HG03378 (cell line): ENCODE results near the gene TRPM1.
A peak's percentile ranks its signal among the peaks of the same experiment; 100 is the strongest.

Source experiments
- ATAC-seq: cut with Tn5 transposase; IDR thresholded peaks from one replicate; pipeline ENCODE4 v1.9.1; 2021; ENCODE audit warnings: mild to moderate bottlenecking, moderate library complexity; ENCODE audit not compliant: unreplicated experiment

Gene TRPM1

DNA sequence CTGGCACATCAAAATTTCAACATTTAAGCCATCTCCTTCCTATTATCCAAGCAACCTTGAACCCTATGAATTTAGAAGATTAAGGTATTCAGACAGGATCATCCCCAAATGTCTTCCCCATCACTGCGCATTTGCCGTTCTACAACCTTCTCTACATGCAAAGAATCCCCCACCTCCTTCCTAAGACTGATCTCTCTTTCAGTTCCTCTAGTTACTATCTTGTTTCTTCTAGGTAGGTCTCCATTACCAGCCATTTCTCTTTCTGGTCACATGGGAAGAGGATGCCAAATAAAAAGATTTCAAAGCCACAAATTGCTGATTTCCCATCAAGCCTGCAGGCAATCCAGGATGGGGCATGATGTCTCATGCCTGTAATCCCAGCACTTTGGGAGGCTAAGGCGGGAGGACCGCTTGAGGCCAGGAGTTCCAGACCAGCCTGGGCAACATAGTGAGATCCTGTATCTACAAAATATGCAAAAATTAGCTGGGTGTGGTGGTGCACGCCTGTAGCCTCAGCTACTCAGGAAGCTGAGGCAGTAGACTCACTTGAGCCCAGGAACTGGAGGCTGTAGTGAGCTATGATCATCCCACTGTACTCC is 80.4 kb downstream of the TRPM1 start:
- no peak for ATAC-seq

DNA sequence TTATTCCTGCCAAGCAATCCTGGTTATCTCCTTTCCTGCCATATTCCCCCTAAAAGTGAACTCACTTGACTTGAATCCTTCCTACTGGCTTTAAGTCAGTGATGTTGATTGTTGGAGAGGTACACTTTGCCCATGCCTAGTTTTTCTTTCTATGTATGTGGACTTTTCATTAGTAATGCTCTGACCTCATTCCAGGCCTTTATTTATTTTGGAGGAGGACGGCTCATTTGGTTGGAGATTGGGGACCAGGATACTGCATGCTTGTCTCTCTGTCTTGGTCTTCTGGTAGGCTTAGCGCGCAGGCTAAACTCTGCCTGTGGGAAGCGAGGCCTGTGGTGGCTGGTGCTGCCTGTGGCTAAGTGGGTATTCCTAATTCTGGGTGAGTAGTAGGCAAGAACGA is 81.0 kb downstream of the TRPM1 start:
- ATAC-seq = no peak

GRCh38 chr15:31019986-31020385 is 81.5 kb downstream of the TRPM1 start:
- no peak for ATAC-seq

DNA sequence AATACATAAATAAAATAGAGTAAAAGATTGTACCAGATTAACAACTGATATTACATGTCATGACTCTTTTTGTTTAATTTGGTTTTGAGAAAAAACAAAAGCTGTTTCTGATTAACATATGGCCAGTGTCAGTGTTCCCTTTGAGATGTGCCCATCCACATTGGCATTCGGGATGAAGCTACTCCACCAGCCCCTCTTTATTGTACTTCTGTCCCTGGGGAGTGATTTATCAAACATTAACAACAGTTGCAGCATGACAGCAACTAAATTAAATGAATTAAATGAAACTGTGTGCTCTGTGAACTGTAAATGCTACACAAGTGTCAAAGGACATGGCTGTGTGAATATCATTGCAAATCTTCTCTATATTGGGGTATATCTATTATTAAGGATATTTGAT is 84.2 kb downstream of the TRPM1 start:
- no peak for ATAC-seq

- ATAC-seq = no peak
Measured at GRCh38 chr15:31016446-31016915, 85.0 kb downstream of the TRPM1 start.

- ATAC-seq = no peak
Measured at GRCh38 chr15:31014608-31014925, 87.0 kb downstream of the TRPM1 start.

DNA sequence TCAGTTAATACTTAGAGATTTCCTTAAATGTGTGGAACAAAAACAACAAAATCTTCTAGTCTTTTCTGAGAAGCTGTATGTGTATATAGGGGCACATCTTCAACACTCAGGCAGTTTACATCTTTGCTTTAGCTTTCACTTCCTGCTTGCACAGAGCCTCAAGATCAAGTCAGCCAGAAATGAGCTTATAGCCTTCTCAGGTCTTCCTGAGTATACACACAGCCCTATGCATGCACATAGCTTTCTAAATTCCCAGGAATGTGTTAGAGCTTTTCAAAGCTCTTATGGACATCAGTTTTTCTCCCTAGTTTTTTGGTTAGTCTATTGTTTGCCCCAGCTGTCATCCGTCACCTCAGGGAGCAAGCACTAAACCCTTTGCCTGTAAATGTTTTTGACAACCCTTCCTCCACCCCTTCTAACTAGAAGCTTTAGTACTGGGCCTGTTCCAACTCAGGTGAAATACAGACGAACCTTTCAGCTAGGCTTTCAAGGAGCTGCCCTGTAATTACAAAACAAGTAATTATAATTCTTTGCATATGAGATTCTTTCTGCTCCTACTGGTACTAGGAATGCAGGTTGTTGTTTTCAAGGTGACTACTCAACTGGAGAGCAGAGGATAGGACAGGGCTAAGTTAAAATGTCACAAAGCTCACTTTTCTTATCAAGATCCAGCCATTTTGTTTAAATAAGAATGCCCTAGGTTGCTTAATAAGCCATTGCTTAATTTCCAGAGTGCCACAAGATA is 87.5 kb downstream of the TRPM1 start:
- ATAC-seq = peak; percentile 87

DNA sequence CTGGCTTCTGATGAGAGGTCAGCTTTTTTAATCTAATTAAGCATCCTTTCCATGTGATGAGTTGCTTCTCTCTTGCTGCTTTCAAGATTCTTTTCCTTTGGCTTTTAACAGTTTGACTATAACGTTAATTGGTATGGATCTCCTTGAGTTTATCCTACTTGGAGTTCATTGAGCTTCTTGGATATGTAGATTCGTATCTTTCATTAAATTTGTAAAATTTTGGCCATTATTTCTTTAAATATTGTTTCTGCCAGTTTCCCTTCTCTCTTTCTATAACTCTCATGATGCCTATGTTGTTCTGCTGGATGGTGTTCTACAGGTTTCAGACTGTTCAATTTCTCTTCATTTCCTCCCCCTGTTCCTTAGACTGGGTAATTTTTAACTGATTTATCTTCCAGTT is 89.1 kb downstream of the TRPM1 start:
- ATAC-seq = no peak

DNA sequence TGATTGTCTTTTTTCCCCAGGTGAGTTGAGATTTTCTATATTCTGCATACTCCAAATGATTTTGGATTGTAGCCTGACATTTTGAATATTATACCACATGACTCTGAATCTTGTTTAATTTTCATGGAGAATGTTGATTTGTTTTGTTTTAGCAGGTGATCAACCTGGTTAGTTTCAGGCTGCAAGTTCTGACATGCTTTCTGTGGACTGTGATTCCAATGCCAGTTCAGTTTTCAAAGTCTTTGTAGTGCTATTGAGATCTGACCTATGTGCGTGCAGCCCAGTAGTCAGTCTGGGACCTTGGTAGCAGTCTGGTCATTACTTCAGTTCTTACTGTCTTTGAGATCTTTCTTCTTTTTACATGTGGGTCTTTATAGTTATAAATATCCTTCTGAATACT is 91.5 kb downstream of the TRPM1 start:
- ATAC-seq = no peak

DNA sequence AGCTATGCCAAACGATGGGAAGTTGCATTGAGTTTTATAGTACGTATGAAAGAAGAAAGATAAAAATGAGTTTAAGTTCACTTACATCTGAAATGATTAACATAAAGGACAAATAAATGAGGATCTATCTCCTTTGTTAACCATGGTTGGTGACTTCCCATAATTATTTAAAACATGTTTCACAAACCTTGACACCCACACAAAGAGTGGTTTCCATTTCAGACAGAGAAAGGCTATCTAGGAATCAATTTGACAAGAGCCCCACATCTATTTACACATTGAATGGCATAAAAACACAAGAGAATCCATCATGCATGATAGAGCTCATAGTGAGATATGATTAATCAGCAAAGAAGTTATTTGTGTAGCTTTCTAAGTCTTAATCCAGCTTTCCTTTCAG is 95.9 kb downstream of the TRPM1 start:
- no peak for ATAC-seq

DNA sequence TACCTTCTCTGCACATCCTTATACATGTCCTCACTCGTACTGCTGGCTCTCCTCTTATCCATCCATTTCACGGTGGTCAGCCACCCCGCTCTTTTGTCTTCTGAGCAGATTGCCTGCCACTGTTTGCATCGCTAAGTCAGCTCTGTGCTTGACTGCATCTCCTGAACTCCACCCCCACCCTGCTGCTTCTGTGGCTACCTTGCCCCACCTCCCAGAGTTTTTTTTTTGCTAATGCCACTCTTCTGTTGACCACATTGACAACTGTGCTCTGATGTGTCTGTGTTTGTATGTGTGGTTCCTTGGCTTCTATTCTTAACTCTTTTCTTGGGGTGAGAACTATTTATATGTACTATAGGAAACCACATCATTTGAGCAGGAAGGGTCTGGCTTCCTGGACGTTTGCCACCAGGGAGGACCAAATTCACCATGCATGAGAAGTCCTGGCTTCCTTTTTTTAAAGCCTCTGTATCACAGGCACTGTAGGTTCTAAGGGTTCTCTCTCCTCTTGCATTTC is 97.2 kb downstream of the TRPM1 start:
- peak; percentile 83 for ATAC-seq

- ATAC-seq = no peak
Measured at GRCh38 chr15:31001702-31002101, 99.8 kb downstream of the TRPM1 start.

DNA sequence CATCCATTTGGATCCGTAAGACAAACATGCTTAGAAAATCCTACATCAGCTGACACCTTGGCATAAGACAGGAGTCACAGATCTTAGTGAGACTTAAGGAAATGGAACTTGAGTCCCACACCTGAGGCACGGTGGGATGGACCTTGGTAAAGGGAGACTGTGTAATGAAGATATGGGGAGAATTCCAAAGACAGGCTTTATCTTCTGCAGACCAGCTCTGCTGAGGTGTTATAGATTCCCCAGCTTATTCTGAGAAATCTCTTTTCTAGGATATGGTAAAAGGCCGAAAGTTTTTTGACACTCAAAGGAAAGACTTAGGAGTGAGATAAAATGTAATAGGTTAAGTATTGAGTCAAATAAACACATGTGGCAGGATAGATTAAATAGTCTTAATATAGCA is 101.8 kb downstream of the TRPM1 start:
- ATAC-seq = no peak

DNA sequence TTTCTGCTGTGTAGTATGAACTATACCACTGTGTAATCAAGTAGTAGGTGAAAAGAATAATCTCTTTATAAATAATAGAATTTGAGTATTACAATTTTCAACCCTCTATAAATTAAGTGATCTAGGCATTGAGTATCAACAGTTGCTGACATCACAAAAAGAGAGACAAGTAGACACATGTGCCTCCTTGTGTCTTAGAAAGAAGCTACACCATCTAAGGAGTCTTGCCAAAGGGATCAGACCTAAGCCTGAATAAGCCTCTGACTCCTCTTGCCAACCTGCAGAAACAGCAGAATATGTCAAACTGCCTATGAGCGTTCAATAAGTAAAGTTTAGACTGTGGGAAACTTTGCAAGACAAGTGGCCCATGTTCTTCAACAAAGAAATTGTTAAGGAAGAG is 104.3 kb downstream of the TRPM1 start:
- ATAC-seq = no peak

DNA sequence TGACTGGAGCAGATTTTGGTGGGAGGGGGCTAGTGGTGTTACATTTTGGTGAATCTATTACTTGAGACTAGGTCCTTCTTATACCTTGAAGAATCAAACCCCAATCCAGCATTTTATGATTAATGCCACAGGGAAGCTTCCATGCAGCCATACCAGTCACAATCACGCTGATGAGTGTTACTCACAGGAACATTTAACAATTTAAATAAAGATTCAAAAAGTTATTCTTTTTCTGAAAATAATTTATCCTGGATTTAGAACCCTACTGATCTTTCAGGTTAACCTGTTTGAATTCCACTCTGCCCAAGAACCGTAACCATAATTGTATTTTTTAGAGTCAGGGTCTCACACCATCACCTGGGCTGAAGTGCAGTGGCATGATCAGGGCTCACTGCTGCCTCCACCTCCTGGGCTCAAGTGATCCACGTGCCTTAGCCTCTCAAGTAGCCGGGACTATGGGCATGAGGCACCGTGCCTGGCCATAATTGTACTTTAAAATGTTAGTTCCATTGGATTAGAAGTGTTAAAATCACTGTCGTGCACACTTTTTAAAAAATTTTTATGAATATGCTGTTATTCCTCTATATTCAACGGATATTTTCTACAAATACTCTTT is 109.2 kb downstream of the TRPM1 start:
- no peak for ATAC-seq

GRCh38 chr15:30991255-30992235 is 110.0 kb downstream of the TRPM1 start, which contains the start of gene MTMR10:
Gene MTMR10, minus strand, starts transcription at chr15:30991628. Its CDS starts 122 bp downstream, at chr15:30991506.
- ATAC-seq = peak; percentile 65

- ATAC-seq = peak; percentile 9
Measured at GRCh38 chr15:30990446-30991254, 110.9 kb downstream of the TRPM1 start.

DNA sequence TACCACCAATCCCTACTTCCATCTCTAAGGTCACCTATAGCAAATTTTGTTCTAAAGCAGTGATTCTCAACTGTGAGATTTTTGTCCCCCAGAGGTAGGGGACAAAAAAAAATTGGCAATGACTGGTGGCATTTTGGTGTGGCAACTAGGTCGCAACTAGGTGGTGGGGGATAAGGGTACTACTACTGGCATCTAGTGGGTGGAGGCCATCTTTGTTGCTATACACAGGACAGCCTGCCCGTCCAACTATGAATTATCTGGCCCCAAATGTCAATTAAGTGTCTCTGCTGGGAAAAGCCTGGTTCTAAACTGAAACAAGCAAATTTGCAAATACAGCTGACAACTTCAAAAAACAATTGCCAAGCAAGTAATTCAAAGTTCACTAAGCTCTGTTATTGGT is 111.5 kb downstream of the TRPM1 start:
- ATAC-seq = no peak

GRCh38 chr15:30985081-30985531 is 116.4 kb downstream of the TRPM1 start:
- no peak for ATAC-seq

DNA sequence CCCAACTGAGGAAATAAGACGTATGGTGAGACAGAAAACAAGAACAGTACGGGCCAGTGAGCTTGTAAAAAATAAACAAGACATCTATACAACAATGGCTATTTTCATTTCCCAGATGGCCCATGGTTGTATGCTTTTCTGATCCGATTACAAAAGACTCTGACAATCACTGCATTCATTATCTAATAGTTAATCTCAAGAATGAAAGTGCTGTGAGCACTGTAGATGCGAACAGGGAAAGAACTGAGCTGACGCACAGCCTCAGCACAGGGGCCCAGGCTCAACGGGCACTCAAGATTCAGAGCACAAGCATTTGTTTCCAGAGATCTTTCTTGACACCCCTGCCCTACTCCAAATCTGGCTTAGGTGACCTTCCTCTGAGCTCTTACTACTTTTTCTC is 117.0 kb downstream of the TRPM1 start:
- no peak for ATAC-seq
